NB4 (cell line): ENCODE results near the gene TMEM120B.

Experiments
- DNase-seq: peaks from one replicate; pipeline ENCODE4 v3.0.0; 2010; ENCODE audit warnings: low read depth
- H3K4me3 ChIP-seq: one replicate; pipeline ENCODE4 v1.5.1; 2011; ENCODE audit warnings: mild to moderate bottlenecking, low read depth, low read length, moderate library complexity
- CTCF ChIP-seq: IDR thresholded peaks from one replicate; pipeline ENCODE4 v1.5.1; 2012; ENCODE audit warnings: low read depth, low read length
- MAX ChIP-seq: IDR thresholded peaks from 2 replicates; pipeline ENCODE4 v1.6.1; 2011; ENCODE audit warnings: low read depth, low read length
- MYC ChIP-seq: IDR thresholded peaks from 2 replicates; pipeline ENCODE4 v1.6.1; 2011; ENCODE audit warnings: low read depth, low read length
- POLR2A ChIP-seq: IDR thresholded peaks from 2 replicates; pipeline ENCODE4 v1.6.1; 2011; ENCODE audit warnings: mild to moderate bottlenecking; ENCODE audit not compliant: insufficient read length; ENCODE audit errors: extremely low read depth

Gene TMEM120B

GRCh38 chr12:121809712-121810116 lies 97.2 kb downstream of the TMEM120B start:
- no peak overlapping the region for H3K4me3 ChIP-seq
- DNase-seq, result no peak
- TF ChIP-seq CTCF (no peak), POLR2A (no peak), MAX (no peak), MYC (no peak)

- no peak overlapping the region for H3K4me3 ChIP-seq
- TF ChIP-seq CTCF, result no peak
- no peak for DNase-seq
Observed at GRCh38 chr12:121810234-121810817, 97.8 kb downstream of the TMEM120B start.

- peak overlapping the region; percentile 59 for H3K4me3 ChIP-seq
- TF ChIP-seq MAX (no peak), CTCF (no peak), POLR2A (no peak), MYC (no peak)
- peak; percentile 67 for DNase-seq
Observed at GRCh38 chr12:121810833-121811433, 98.4 kb downstream of the TMEM120B start.

- H3K4me3 ChIP-seq, result peak overlapping the region; percentile 62
- peak; percentile 91 for DNase-seq
- TF ChIP-seq POLR2A, result no peak
- TF ChIP-seq CTCF, result peak; percentile 85
- peak; percentile 95 for TF ChIP-seq MAX
- peak; percentile 97 for TF ChIP-seq MYC
Observed at GRCh38 chr12:121811434-121812319, 99.1 kb downstream of the TMEM120B start.

GRCh38 chr12:121812320-121812871 lies 99.8 kb downstream of the TMEM120B start:
- TF ChIP-seq MYC (no peak), CTCF (no peak)
- DNase-seq, result no peak
- peak overlapping the region; percentile 62 for H3K4me3 ChIP-seq
